HEK293 (cell line): Measurements from ENCODE around the gene GNB2.
"Not testable (repeated sequence)": the region's sequence is repeated elsewhere in the genome, so short reads cannot be mapped to it uniquely, and the experiment has no call there.

Experiments
- PRDM1 ChIP-seq: fragments of 450-650 bp; formaldehyde crosslinking; IDR thresholded peaks from 2 replicates; pipeline ENCODE4; 2016; ENCODE audit warnings: missing biosample characterization, missing genetic modification characterization
- RBAK ChIP-seq: fragments of 450-650 bp; formaldehyde crosslinking; IDR thresholded peaks from 2 replicates; pipeline ENCODE4 v1.5.1; 2016; ENCODE audit warnings: missing biosample characterization, missing genetic modification characterization
- REPIN1 ChIP-seq: fragments of 450-650 bp; formaldehyde crosslinking; IDR thresholded peaks from 2 replicates; pipeline ENCODE4 v1.5.1; 2017; ENCODE audit warnings: missing biosample characterization, missing genetic modification characterization, low read depth
- SALL2 ChIP-seq: fragments of 450-650 bp; formaldehyde crosslinking; IDR thresholded peaks from 2 replicates; pipeline ENCODE4 v1.5.0; 2017; ENCODE audit warnings: missing biosample characterization, mild to moderate bottlenecking, missing genetic modification characterization, borderline replicate concordance
- TCF7L2 ChIP-seq: IDR thresholded peaks from 2 replicates; pipeline ENCODE4 v1.6.1; 2011; ENCODE audit warnings: low read depth, mild to moderate bottlenecking, inconsistent platforms, low read length, moderate library complexity, borderline replicate concordance
- YY1 ChIP-seq: fragments of 450-650 bp; formaldehyde crosslinking; IDR thresholded peaks from 2 replicates; pipeline ENCODE4 v1.5.1; 2018; ENCODE audit warnings: missing biosample characterization, missing genetic modification characterization
- ZBTB20 ChIP-seq: fragments of 450-650 bp; formaldehyde crosslinking; IDR thresholded peaks from 2 replicates; pipeline ENCODE4 v1.5.1; 2016; ENCODE audit warnings: missing biosample characterization, missing genetic modification characterization
- ZNF140 ChIP-seq: fragments of 450-650 bp; formaldehyde crosslinking; IDR thresholded peaks from 2 replicates; pipeline ENCODE4 v1.5.1; 2016; ENCODE audit warnings: missing biosample characterization, missing genetic modification characterization
- ZNF280D ChIP-seq: fragments of 450-650 bp; formaldehyde crosslinking; IDR thresholded peaks from 2 replicates; pipeline ENCODE4 v1.5.1; 2016; ENCODE audit warnings: missing biosample characterization, missing genetic modification characterization
- ZNF311 ChIP-seq: fragments of 450-650 bp; formaldehyde crosslinking; IDR thresholded peaks from 2 replicates; pipeline ENCODE4 v1.5.1; 2017; ENCODE audit warnings: missing biosample characterization, missing genetic modification characterization, borderline replicate concordance
- ZNF366 ChIP-seq: fragments of 450-650 bp; formaldehyde crosslinking; conservative IDR thresholded peaks from 2 replicates; pipeline ENCODE4 v1.5.1; 2016; ENCODE audit warnings: missing biosample characterization, missing genetic modification characterization
- ZNF561 ChIP-seq: fragments of 450-650 bp; IDR thresholded peaks from 2 replicates; pipeline ENCODE4 v1.5.1; 2018; ENCODE audit warnings: missing biosample characterization, missing genetic modification characterization, borderline replicate concordance
- ZNF660 ChIP-seq: fragments of 450-650 bp; IDR thresholded peaks from 2 replicates; pipeline ENCODE4 v1.5.1; 2018; ENCODE audit warnings: missing biosample characterization, mild to moderate bottlenecking, missing genetic modification characterization
- TF ChIP-seq, protein P1 (sequence below): fragments of 450-650 bp; formaldehyde crosslinking; IDR thresholded peaks from 2 replicates; pipeline ENCODE4 v1.5.1; 2016; ENCODE audit warnings: missing biosample characterization, missing genetic modification characterization

GRCh38 chr7:100662194-100662776 is 11.3 kb upstream of the GNB2 start:
- TF ChIP-seq ZNF366 (tag by site-specific recombination); REPIN1 (tag by site-specific recombination); ZNF311; ZBTB20 (tag by site-specific recombination); ZNF280D (tag by site-specific recombination); TCF7L2; ZNF660 (tag by site-specific recombination); ZNF140 (tag by site-specific recombination); SALL2 (tag by site-specific recombination); ZNF561 (tag by site-specific recombination); PRDM1; RBAK (tag by site-specific recombination); YY1: not testable (repeated sequence)
- TF ChIP-seq, protein P1, sequence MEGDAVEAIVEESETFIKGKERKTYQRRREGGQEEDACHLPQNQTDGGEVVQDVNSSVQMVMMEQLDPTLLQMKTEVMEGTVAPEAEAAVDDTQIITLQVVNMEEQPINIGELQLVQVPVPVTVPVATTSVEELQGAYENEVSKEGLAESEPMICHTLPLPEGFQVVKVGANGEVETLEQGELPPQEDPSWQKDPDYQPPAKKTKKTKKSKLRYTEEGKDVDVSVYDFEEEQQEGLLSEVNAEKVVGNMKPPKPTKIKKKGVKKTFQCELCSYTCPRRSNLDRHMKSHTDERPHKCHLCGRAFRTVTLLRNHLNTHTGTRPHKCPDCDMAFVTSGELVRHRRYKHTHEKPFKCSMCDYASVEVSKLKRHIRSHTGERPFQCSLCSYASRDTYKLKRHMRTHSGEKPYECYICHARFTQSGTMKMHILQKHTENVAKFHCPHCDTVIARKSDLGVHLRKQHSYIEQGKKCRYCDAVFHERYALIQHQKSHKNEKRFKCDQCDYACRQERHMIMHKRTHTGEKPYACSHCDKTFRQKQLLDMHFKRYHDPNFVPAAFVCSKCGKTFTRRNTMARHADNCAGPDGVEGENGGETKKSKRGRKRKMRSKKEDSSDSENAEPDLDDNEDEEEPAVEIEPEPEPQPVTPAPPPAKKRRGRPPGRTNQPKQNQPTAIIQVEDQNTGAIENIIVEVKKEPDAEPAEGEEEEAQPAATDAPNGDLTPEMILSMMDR (tag by site-specific recombination): not testable (repeated sequence)
